NCI-H524 treated with DMSO at 0.1 percent for 48 hours (cell line): ENCODE measurements around the gene ACSS2.

Experiments
- DNase-seq: peaks from one replicate; lab custom pipeline; 2025; lab: John Stamatoyannopoulos, UW

Gene ACSS2

DNA sequence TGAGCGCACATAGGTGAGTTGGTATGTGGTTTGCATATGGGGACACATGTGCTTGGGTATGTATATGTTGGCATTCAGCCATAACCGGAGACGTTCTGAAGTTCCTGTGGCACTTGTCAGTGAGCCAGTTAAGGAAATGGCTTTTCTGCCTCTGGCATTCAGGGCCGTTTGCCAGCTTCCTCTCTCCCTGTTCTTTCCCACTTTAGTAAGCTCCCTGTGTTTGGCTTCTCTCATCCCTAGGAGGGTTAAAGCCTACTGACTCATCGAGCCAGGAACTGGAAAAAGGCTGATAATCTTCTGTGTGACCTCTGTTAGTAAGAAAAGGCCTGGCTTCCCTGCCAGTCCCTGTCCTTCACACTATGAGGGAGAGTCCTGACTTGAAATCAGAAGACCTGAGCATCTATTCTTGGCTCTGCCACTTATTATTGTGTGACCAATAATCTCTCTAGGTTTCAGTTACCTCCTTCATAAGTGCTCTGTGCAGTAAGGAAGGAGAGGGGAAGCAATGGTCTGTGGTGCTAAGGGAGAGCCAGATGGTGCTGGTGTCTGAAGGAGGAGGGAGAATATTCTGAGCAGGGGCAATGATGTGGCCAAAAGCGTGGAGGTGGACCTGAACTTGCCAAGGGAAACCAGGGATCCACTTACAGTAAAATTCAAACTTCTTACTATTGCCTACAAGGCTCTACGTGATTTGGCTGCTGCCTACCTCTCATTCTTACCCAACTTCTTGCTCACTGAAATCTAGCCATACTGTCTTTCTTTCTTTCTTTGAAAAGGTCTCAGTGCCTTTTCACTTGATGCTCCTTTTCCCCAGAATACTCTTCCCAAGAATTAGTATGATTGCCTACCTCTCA is 31.4 kb downstream of the ACSS2 start:
- peak; percentile 56 for DNase-seq

DNA sequence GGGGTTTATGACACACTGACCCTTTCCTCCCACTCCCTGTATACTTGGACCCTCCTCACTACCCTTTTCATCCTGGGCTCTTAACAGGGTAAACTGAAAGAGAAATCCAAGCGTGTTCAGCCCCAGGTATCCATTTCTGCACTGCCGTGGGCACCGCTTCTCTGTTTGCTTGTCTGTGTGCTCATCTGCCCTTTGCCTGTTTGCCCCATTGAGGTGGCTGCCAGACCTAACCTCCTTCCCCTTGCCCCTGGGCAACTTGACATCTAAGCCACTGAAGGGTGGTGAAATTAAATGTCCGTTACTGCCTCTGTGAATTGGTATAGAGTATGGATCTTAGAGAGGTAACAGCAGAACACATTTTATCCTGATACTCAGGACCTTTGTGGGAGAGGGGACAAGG is 38.7 kb downstream of the ACSS2 start:
- DNase-seq = no peak

DNA sequence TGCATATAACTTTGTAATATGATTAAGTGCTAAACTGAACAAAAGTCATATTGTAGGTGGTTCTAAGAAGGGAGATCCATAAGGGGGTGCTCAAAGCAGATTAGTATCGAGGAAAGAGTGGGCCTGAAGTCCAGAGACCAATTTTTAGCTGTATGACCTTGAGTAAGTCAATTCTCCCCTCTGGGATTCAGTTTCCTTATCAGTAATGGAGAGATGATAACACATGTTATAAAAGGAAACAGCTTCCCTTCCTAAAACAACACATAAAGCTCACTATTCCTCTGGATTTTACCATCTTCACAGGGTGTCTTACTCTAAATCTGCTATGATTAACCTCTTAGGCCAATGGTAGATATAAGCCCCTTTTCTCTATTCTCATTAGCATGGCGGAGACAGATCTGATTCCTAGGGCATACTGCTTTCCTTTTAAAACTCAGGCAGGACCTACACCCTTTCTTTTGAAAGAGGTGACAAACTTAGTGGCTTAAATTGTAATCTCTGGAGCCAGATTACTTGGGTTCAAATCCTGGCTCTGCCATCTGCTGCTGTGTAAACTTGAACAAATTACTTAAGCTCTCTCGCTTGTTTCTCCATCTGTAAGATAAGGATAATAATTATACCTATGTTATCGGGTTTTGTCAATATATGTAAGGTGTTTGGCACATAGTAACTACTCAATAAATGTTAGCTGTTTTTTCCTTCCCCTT is 39.5 kb downstream of the ACSS2 start:
- DNase-seq = no peak

DNA sequence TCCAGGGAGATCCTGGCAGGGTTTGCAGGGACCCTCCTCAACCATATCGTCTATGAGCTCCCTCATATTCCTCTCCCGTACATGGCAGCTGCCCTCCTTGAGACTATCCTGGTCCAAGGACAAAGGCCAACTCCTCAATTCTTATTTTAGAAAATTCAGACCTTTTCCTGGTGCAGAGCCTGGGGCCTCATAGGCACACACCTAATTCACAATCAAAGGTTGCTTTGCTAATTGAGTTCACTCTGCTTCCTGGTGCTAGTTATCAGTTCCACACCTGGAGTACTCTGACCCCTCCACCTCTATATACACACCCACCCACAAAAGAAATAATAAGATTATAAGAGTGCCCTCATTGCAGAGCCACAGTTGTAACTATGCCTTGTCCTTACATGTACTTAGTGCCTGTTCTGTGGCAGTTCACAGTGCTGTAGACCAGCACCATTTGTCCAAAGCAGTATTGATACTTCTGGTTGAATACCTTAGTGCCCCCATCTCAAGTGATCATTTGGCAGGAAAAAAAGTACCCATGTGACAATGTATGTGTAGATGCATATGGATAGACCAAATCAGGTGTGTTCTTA is 40.5 kb downstream of the ACSS2 start:
- no peak for DNase-seq

DNA sequence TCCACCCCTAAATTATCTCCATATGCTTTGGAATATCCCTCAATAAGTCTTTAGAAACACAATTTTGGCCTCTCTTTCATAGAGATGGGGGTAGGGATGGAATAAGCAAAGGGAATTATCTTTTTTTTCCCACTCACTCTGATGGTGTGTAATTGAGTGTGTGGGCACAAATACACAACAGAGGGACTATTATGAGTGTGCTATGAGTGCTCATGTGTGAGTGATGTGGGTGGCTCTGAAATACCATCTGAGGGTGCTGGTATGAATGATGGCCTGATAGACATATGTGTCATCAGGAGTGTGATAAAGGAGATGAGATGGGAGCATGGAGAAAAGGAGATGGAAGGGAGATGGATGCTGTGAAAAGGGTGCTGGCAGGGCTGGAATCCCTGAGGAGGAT is 43.6 kb downstream of the ACSS2 start:
- no peak for DNase-seq

DNA sequence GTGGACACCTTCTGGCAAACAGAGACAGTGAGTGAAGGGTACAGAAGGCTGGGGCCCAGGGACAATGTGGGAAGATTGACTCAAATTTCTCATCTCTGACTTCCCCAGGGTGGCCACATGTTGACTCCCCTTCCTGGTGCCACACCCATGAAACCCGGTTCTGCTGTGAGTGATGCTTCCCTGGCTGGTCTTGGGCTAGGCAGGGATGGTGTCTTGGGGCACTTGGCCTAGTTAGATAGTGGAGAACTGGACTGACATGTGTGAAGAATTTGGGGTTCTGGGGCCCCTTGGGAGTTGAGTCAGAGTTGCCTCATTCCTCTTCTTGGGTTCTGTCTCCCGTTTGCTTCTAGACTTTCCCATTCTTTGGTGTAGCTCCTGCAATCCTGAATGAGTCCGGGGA is 45.0 kb downstream of the ACSS2 start:
- DNase-seq = no peak

DNA sequence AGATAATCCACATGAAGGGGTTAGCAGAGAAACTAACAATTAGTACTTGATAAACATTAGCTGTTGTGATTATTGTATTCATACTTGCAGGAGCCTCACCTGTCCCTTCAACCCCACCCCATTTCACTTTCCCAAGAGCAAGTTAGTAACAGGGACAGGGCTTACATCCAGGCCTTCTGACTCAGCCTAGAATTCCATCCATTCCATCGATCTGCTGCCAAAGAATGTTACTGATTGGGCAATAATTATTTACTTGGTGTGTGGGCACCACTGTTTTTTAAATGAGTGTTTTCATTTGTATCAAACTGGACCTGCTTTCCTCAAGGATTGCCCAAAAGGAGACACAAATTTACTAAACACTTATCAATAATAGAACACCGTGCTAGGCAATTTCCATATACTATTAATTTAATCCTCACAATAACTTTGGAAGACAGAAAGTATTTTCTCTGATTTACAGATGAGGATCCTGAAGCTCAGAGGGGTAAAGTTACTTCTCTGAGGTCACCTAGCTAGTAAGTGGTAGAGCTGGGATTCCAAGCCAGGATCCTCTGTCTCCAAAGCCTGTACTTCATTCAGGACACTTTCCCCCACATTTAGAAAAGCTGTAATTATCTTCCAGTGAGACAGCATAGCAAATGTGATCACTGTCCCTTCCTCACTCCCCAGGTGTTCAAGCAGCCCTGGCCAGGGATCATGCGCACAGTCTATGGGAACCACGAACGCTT is 46.4 kb downstream of the ACSS2 start:
- DNase-seq = no peak

DNA sequence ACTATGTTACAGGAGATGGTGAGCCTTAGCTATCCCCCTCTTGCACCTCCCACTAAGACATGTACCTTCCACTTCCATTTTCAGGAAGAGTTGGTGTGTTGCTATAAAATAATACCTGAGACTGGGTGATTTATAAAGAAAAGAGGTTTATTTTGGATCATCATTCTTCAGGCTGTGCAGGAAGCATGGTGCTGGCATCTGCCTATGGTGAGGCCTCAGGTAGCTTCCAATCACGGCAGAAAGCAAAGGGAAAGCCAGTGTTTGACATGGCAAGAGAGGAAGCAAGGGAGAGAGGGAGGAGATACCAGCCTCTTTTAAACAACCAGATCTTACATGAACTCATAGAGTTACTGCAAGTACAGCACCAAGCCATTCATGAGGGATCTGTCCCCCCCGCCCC is 47.0 kb downstream of the ACSS2 start:
- no peak for DNase-seq

DNA sequence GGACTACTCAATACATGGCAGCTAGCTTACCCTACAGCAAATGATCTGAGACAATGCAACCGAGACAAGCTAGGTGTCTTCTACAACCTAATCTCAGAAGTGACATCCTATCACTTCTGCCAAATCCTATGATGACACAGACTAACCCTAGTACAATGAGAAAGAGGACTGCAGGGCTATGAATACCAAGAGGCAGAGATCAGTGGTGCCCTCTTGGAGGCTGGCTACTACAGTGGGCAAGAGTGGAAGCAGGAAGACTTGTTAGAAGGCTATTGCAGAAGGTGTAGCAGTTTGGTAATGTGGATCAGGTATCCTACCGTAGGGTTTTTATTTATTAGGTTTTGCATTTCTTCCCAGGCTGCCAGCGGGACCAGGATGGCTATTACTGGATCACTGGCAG is 48.9 kb downstream of the ACSS2 start:
- DNase-seq = no peak

DNA sequence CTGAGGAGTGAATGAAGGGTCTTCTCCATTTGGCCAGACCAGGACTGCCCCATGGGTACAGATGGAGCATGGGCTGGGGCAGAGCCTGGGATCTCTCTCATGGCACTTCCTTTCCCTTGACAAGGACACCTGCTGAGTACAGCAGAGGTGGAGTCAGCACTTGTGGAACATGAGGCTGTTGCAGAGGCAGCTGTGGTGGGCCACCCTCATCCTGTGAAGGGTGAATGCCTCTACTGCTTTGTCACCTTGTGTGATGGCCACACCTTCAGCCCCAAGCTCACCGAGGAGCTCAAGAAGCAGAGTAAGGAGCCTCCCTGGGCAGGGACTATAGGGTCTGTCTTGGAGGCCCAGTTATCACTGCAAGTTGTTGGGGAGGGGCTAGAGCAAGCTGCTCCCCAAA is 49.6 kb downstream of the ACSS2 start:
- no peak for DNase-seq

DNA sequence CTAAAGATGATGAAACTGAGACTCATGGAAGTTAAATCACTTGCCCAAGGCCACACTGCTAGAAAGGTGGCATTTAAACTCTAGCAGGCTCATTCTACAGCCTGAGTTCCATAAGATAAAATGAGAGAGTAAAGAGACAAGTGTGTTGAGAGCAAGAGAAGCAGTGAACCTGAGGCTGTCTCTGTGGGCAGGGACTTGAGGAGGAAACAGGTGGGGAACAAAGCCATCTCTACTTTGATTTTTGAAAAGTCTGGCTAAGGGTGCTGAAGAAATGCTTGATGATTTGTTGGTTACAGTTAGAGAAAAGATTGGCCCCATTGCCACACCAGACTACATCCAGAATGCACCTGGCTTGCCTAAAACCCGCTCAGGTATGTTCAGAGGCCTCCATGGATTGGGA is 50.2 kb downstream of the ACSS2 start:
- DNase-seq = no peak

DNA sequence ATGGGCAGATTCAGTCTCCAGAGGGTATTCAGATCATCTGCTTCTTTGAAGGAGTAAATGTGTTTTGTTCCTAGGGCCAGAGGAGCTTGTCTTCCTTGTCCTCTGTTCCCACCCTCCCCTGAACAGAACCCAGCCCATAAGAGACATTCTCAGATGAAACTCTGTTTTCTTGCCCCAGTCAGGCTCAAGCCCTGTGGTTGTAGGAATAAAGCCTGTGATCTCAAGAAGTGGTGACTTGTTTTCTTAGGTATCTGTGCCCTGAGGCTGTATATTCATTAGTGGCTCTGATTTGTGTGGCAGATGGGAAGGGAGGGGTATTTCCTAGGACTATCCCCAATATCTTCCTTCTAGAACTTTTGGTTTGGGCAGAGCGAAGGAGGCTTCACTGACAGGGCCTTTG is 51.3 kb downstream of the ACSS2 start:
- DNase-seq = no peak

DNA sequence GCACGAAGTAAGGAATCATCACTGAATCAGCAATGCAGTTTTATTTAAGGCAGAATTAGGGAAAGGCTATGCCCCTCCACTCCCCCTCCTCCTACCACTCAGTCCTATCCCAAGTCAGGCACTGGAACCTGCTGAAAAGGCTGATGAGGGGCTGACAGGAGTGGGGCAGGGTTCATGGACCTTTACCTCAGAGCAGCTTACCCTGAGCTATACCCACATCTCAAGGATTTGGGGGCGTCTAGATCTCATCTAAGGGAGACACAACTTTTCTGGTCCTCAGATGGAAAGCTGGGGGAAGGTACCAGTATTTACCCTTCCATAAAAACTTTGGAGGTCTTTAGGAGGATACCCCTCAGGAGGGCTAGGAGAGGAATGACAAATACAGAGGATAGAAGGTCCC is 52.0 kb downstream of the ACSS2 start:
- no peak for DNase-seq

DNA sequence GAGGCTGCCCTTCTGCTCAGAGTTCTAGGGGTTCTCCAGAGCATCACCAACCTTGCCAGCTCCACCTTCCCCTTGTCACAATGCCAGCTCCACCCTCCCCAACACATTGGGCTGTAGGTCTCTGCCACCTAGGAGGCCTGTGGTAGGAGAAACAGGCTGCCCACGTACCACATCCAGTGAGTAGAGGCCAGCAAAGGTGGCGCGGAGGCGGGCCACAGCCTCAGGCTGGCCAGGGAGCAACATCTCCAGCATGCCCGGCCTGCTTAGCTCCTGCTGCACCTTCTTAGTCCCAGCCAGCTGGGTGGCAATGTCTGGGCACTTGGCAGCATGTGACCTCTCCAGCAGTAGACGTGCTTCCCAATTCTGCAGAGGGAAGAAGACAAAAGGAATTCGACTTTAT is 55.4 kb downstream of the ACSS2 start:
- DNase-seq = no peak

DNA sequence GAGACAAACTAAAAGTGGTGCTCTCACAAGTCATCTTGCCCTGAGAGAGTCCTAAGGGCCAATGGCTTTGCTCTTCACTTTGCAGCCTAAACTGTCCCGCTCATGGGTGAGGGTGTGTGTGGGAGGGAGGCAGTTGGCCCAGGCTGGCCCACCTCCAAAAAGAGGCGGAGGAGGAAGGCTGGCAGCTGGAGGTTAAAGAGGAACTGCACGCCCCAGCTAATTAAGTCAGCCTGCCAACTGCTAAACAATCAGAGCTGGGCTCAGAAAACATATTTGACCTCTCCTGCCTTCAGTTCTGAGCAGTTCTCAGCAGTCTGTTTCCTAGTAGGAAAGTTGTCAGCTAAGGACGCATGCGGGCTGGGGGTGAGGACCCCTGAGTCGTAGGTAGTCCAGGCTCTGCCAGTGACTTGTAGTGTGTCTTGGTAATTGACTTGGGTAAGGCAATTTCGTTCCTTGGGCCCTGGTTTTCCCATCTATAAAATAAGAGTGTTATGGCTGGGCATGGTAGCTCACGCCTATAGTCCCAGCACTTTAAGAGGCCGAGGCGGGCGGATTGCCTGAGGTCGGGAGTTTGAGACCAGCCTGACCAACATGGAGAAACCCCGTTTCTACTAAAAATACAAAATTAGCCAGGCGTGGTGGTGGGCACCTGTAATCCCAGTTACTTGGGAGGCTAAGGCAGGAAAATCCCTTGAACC is 62.2 kb downstream of the ACSS2 start:
- DNase-seq = no peak

DNA sequence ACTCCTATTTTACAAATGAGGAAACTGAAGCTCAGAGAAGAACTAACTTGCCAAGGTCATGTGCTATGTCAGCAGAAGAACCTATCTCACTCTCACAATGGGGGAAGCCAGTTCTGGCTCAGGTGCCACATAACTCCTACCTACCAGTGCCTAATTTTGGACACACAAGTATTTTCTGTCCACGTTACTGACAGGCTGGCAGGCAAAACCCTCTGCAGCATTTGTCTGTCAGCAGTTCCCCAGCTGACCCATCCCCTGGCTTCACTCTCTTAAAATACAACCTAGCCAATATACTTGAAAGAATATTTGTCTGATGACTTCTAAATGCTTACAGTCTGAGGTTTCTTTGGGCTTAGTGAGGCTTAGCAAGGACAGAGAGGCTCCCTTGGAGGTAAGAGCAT is 63.7 kb downstream of the ACSS2 start:
- no peak for DNase-seq

DNA sequence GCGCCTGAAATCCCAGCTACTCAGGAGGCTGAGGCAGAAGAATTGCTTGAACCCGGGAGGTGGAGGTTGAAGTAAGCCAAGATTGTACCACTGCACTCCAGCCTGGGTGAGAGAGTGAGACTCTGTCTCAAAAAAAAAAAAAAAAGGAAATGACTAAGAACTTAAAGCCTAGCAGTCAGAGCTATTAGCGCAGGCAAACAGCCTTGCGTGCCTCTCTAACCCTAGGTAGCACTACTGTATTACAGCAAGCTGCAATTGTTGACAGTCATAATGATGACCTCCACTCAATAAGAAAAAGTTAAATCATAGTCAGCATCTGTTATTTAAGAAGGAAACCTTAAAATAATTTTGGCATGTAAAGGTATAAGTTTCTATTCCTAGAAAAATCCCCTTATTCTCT is 64.8 kb downstream of the ACSS2 start:
- no peak for DNase-seq

DNA sequence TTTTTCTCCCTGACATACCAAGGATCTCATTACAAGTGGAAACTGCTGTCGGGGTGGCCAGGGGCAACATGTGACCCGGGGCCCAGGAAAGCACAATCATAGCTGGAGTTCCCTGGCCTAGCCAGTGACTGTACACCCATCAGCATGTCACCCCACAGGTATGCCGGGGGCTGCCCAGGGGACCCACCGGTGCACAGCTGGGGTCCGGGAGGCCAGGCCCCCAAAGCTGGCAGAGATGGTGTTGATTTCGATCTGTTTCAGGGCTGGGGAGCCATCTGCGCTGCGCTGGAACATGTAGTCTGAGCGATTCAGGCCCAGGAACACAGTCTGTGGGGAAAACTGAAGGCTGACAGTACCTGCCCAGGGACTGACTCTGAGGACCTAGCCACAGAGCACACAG is 65.9 kb downstream of the ACSS2 start:
- DNase-seq = no peak

DNA sequence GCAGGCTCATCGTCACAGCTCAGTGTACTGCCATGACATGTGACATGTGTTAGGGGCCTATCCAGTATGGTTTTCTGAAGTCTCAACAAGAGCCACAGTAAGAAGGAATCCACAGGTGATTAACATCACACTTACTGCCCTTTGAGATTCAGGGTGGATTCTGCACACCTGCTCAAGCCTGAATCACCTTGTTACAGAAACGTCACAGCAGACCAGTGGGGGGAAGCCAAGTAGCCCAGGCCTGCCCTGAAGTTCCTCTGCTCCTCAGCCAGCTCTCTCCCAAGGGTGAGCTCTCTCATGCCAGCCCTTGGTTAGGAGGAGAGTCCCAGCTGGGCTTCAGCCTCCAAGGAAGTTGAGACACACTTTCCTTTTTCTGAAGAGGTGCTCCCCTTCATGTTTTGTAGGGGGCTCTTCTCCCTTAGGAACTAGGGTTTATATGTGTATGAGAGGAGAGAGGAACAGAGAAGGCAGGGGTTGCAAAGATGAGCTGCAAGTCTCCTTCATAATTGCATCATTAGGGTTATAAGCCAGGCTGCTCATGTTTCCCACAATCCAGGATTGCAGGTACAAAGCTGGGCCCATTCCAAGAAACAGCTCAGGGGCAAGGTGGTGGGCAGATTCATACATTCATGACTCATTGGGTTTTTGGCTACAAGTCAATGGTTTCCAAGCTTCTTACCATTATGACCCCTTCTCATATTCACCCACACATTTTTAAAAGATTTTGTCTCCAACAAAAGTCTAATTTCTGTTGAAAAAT is 67.6 kb downstream of the ACSS2 start:
- DNase-seq = no peak

DNA sequence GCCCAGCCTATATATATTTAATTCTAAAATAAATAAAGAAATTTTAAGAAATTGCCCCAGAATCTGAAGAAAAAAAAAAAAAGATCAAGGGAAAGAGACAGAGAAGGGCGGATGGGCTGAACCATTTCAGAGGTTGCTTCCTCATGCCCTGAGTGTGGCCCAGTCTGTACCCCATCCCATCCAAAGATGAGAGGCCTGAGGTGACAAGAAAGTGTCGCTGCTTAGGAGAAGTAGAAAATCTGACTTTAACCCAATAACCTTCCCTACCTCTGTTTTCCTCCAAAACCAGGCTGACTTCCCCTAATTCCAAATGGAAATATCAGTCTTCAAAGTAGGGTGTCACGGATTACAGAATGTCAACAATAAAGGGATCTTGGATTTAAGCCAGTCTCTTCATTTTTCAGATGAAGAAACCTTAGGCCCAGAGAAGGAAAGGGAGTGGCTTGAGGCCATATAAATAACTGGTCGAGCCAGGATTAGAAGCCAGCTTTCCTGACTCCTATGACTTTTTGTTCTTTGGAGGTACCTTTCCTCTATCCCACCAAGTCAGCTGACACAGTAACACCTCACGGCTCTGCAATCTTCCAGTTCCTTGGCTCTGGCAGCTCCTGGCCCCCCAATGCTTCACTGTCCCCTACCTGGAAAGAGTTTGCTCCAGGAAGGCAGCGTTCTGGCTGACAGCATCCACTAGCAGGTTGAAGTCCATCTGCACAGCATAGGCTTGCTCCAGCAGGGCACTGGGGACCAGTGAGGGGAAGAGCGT is 69.1 kb downstream of the ACSS2 start:
- DNase-seq = no peak

DNA sequence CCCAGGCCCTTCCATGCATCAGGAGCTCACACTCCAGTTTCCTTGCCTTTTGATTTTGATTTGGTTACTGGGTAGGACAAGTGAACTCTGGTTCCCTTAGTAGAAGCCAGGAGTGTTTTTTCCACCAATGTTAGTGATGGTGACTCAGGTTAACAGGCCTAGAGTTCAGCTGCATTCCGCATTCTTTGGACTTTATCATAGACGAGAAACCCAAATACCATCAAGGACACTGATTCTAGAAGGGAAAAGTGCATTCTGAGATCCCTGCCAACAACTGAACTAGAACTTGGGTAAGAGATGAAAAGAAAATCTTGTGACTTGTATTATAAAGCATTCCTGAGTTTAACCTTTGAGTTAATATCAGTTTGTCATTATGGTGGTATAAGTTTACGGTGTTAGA is 70.2 kb downstream of the ACSS2 start:
- no peak for DNase-seq
